Adrenal gland (tissue), 19 donors: Measurements from ENCODE around the gene SMPD2. TPM values are rescaled to one million over a fixed set of nuclear protein-coding genes. Genes with fewer than 3 reads are reported as not detected.

Experiments used
- DNase-seq, 7 donors: peaks; one replicate each; pipeline ENCODE4 v3.0.0-alpha.2; 2019 to 2020
- H3K27ac ChIP-seq, 5 donors: fragments of 200-600 bp; sonication (generic) in 4 of 5; 1 replicate in 3 of 5; 2 replicates in 2 of 5; pipeline versions ENCODE4 v1.5.1 to v1.8.0; 2016 to 2020; ENCODE audit warnings: mild to moderate bottlenecking in 1 of 5
- H3K27me3 ChIP-seq: fragments of 200-600 bp; 2 replicates; pipeline ENCODE4 v1.8.0; 2021
- H3K36me3 ChIP-seq, 2 donors: fragments of 200-600 bp; replicated peaks in 1 of 2; 1 replicate in 1 of 2; 2 replicates in 1 of 2; pipeline versions ENCODE4 v1.5.1 to v1.8.0; 2018 to 2022
- H3K4me1 ChIP-seq, 2 donors: fragments of 200-600 bp; replicated peaks in 1 of 2; 1 replicate in 1 of 2; 2 replicates in 1 of 2; pipeline versions ENCODE4 v1.5.1 to v1.8.0; 2018 to 2021
- H3K4me3 ChIP-seq, 4 donors: fragments of 200-600 bp; sonication (generic) in 3 of 4; one replicate each; pipeline ENCODE4 v1.5.1; 2016 to 2018
- H3K9me3 ChIP-seq, 3 donors: fragments of 200-600 bp; sonication (generic) in 1 of 3; replicated peaks in 1 of 3; 1 replicate in 2 of 3; 2 replicates in 1 of 3; pipeline versions ENCODE4 v1.5.1 to v1.8.0; 2016 to 2021
- POLR2A ChIP-seq, 2 donors: fragments of 450-650 bp; IDR thresholded peaks; one replicate each; pipeline ENCODE4 v1.6.1; 2017; ENCODE audit warnings: antibody characterized with exemption in 2 of 2, mild to moderate bottlenecking in 2 of 2, moderate library complexity in 1 of 2
- WGBS, 4 donors: extraction: QIAGEN DNeasy Blood & Tissue Kit in 2 of 4; methylation state at CpG; one replicate each; pipeline versions ENCODE4 v1.1.5 to v1.1.7; 2013 to 2017; 5-methylcytosine and 5-hydroxymethylcytosine counted together
- intact Hi-C, 2 donors: fragments of 100-400 bp; cut with DNase I; formaldehyde crosslinking; loops; one replicate each; pipeline versions ENCODE4 v1.14.1 to v1.15.0; 2022 to 2023
- long read RNA-seq, 10 donors: library from polyadenylated mRNA in 3 of 10; unstranded in 2 of 10; stranded (forward) in 1 of 10; transcript quantifications; one replicate each; pipeline ENCODE4 v2.0.0 and lab custom pipeline, GENCODE V29; 2021 to 2026
- polyA plus RNA-seq, 3 donors: library from polyadenylated mRNA; stranded (reverse); fragments of 200-250 nt in 2 of 3; fragments of 350-450 nt in 1 of 3; fragmentation: Illumina TruSeq in 1 of 3; extraction: RNeasy Lipid Tissue Mini Kit (QIAGEN cat#74804) in 1 of 3; gene quantifications; one replicate each; pipeline ENCODE4 v1.2.3, GENCODE V29; 2013 to 2014
- total RNA-seq, 9 donors: library from RNA; depleted of rRNA in 4 of 9; stranded (reverse); fragments of >200 nt in 4 of 9; fragments of 120-200 nt in 1 of 9; fragmentation: NEBNext Ultra II Directional in 1 of 9; extraction: Animal tissue kit (Norgen Biotek cat#: 25700) in 1 of 9; gene quantifications; one replicate each; pipeline versions ENCODE4 v1.1.0 to v1.2.4, GENCODE V29; 2013 to 2023
- TF ChIP-seq, protein P1 (sequence below), 6 experiments: fragments of 450-650 bp in 4 of 6; fragments of 200-600 bp in 2 of 6; sonication (generic) in 1 of 6; IDR thresholded peaks; 1 replicate in 5 of 6; 2 replicates in 1 of 6; pipeline versions ENCODE4 v1.5.1 to v1.8.0; 2016 to 2021; ENCODE audit warnings: antibody characterized with exemption in 6 of 6, mild to moderate bottlenecking in 2 of 6, moderate library complexity in 1 of 6
- donor health status: healthy with polysubstance abuse.
- donor health status: Bipolar disorder and iron deficiency.
- donor health status: DM: yes; HTN: yes; CAD: no.
- donor health status: DM: no; HTN: no; CAD: no.
- donor health status: DM: no; HTN: no; CAD: no.
- donor health status: DM: yes; HTN: yes; CAD: no.

The SMPD2 gene, protein sequence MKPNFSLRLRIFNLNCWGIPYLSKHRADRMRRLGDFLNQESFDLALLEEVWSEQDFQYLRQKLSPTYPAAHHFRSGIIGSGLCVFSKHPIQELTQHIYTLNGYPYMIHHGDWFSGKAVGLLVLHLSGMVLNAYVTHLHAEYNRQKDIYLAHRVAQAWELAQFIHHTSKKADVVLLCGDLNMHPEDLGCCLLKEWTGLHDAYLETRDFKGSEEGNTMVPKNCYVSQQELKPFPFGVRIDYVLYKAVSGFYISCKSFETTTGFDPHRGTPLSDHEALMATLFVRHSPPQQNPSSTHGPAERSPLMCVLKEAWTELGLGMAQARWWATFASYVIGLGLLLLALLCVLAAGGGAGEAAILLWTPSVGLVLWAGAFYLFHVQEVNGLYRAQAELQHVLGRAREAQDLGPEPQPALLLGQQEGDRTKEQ
- total RNA-seq (10 to 100 TPM in 5 of 9 donors, 1 to 10 TPM in 4; 3.2 to 17.3 (median 10.2) TPM), polyA plus RNA-seq (10 to 100 TPM in 2 of 3 donors, 1 to 10 TPM in 1; 6.6 to 17.5 (median 15.9) TPM)
- long read RNA-seq, donor 1, partial matches to known transcripts: 0 of 1 reads
- long read RNA-seq, donor 1, other reads (novel, unspliced or antisense): 0 of 1 reads
- long read RNA-seq, donor 2, partial matches to known transcripts: 0 of 1 reads
- long read RNA-seq, donor 2, other reads (novel, unspliced or antisense): 0 of 1 reads
- long read RNA-seq, donor 3: 0 reads
- long read RNA-seq, donor 4, transcript SMPD2-201 (10 exons, 1,645 nt): major isoform, 5 of 10 reads
- long read RNA-seq, donor 4, partial matches to known transcripts: 0 of 10 reads
- long read RNA-seq, donor 4, other reads (novel, unspliced or antisense): 4 of 10 reads
- long read RNA-seq, donor 5, transcript SMPD2-201 (10 exons, 1,645 nt): major isoform, 13 of 31 reads
- long read RNA-seq, donor 5, partial matches to known transcripts: 4 of 31 reads
- long read RNA-seq, donor 5, other reads (novel, unspliced or antisense): 14 of 31 reads
- long read RNA-seq, donor 6, transcript SMPD2-201 (10 exons, 1,645 nt): major isoform, 5 of 9 reads
- long read RNA-seq, donor 6, partial matches to known transcripts: 0 of 9 reads
- long read RNA-seq, donor 6, other reads (novel, unspliced or antisense): 4 of 9 reads
- long read RNA-seq, donor 7: 0 reads
- long read RNA-seq, donor 8: 0 reads
- long read RNA-seq, donor 9, partial matches to known transcripts: 0 of 2 reads
- long read RNA-seq, donor 9, other reads (novel, unspliced or antisense): 0 of 2 reads
- long read RNA-seq, donor 10: 0 reads

DNA sequence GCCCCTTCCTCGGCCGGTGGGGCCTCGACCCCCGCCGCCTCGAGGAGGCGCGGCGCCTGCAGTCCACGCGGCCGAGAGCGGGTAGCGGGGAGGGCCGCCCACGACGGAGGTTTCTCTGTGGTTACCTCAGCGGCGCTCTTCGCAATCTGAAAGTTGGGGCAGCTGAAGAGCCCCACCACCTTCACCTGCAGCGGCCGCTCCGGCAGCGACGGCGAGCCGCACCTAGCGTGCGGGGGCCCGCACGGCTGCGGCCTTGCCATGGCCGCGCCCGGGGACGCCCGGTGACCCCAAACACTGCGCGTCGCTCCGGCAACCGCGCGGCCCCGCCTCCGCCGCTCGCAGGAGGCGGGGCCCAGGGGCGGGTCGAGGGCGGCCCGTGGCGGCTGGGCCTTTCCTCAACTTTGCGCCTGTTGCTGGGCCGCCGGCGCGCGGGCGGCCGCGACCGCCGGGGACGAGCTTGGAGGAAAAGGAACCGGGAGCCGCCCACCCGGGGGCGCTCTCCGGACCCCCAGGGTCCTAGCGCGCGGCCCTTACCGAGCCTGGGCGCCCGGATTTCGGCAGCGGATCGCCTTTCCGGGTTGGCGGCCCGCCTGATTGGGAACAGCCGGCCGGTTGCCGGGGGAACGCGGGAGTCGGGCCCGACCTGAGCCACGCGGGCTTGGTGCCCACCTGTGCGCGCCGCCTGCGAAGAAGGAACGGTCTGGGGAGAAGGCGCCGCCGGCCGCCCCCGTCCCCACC is at the start of gene SMPD2, which contains the start of gene PPIL6:
Gene SMPD2, plus strand, starts transcription at position 394 of the 738 bp plus-strand sequence. CDS start 398 bp downstream, outside the sequence.
Gene PPIL6, minus strand, starts transcription at position 298 of the 738 bp plus-strand sequence. Its CDS starts 38 bp downstream, at position 260.
- DNase-seq: peak; percentile 78 to 90 (median 84)
- Histone ChIP-seq H3K36me3 (peaks cover 0 to 9% of the 10 kb centered on the region in 2 donors), H3K27me3 (no peaks in the 10 kb centered on the region), H3K4me3 (peak within 1 kb of the TSS; percentile 9 to 83 (median 70)), H3K9me3 (no peaks in the 10 kb centered on the region), H3K4me1 (peaks cover 4 to 8% of the 10 kb centered on the region in 2 donors), H3K27ac (peak within 1 kb of the TSS in 4 of 5 donors; percentile 38 to 77 (median 60))
- peak in 1 of 2 donors; percentile 30 for TF ChIP-seq POLR2A (IDR thresholded peaks at IDR 0.05)
- TF ChIP-seq, protein P1, sequence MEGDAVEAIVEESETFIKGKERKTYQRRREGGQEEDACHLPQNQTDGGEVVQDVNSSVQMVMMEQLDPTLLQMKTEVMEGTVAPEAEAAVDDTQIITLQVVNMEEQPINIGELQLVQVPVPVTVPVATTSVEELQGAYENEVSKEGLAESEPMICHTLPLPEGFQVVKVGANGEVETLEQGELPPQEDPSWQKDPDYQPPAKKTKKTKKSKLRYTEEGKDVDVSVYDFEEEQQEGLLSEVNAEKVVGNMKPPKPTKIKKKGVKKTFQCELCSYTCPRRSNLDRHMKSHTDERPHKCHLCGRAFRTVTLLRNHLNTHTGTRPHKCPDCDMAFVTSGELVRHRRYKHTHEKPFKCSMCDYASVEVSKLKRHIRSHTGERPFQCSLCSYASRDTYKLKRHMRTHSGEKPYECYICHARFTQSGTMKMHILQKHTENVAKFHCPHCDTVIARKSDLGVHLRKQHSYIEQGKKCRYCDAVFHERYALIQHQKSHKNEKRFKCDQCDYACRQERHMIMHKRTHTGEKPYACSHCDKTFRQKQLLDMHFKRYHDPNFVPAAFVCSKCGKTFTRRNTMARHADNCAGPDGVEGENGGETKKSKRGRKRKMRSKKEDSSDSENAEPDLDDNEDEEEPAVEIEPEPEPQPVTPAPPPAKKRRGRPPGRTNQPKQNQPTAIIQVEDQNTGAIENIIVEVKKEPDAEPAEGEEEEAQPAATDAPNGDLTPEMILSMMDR (IDR thresholded peaks at IDR 0.05): peak in 2 of 6 experiments; percentile 12 to 40
- intact Hi-C loops: no loop called here
- 0% methylated on average over 6 to 102 of the region's 102 CpGs for WGBS, 4 donors

DNA sequence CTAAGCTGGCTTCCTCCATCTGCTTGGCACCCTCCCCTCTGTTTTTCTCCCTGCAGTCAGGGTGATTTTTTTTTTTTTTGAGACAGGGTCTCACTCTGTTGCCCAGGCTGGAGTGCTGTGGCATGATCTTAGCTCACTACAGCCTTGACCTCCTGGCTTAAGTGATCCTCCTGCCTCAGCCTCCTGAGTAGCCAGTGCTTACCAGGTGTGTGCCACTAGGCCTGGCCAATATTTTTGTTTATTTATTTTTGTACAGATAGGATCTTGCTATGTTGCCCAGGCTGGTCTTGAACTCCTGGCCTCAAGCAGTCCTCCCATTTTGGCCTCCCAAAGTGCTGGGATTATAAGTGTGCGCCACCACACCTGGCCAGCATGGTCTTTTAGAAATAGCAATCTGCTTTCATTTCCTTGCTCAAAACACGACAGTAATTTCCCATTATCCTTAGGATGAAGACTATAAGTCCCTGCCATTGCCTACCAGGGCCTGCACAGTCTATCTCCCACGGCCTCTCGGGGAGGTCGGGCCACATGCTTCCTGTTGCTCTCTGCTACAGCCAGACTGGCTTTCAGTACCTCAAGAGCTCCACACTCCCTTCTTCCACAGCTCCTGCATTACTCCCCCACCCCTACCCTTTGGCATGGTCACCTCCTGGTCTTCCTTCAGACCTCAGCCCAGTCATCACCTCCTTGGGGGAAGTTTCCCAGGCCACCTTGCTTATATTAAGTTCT is 47.2 kb upstream of the SMPD2 start:
- Histone ChIP-seq H3K9me3 (no peaks in the 10 kb centered on the region), H3K4me1 (peaks cover 0 to 4% of the 10 kb centered on the region in 2 donors), H3K27ac (no peak overlapping the region), H3K27me3 (no peaks in the 10 kb centered on the region), H3K36me3 (no peaks in the 10 kb centered on the region), H3K4me3 (no peak overlapping the region)
- no peak for DNase-seq
- TF ChIP-seq, protein P1 (IDR thresholded peaks at IDR 0.05): no peak
- TF ChIP-seq POLR2A (IDR thresholded peaks at IDR 0.05): no peak
- intact Hi-C loops: no loop called here
- 67 to 91% (median 81%) methylated on average over 5 of the region's 5 CpGs for WGBS, 4 donors

DNA sequence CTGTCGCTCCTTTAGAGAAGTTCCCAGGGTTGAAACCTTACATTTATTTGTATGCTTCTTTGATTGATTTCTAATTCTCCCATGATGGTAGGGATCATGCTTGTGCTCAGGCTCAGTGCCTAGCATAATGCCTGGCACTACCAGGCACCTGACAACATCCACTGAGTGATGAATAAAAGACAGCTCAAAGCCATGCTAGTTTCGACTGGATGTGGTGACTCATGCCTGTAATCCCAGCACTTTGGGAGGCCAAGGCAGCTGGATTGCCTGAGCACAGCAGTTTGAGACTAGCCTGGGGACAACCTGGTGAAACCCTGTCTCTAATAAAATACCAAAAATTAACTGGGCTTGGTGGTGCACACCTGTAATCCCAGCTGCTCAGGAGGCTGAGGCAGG is 46.6 kb upstream of the SMPD2 start:
- H3K4me3 ChIP-seq: no peak overlapping the region
- TF ChIP-seq POLR2A (IDR thresholded peaks at IDR 0.05): no peak
- TF ChIP-seq, protein P1 (IDR thresholded peaks at IDR 0.05): no peak
- H3K27ac ChIP-seq: no peak overlapping the region
- intact Hi-C loops: no loop called here
- WGBS, 4 donors: 58 to 68% (median 61%) methylated on average over 2 of the region's 2 CpGs
- no peaks in the 10 kb centered on the region for H3K9me3 ChIP-seq
- peaks cover 0 to 4% of the 10 kb centered on the region in 2 donors for H3K4me1 ChIP-seq
- no peaks in the 10 kb centered on the region for H3K36me3 ChIP-seq
- no peak for DNase-seq
- no peaks in the 10 kb centered on the region for H3K27me3 ChIP-seq
